Tongue (tissue), 2 donors: ENCODE measurements around the gene UBE2C. TPM values are rescaled to one million over a fixed set of nuclear protein-coding genes. Genes with fewer than 3 reads are reported as not detected.
"Not testable (repeated sequence)": the region's sequence is repeated elsewhere in the genome, so short reads cannot be mapped to it uniquely, and the experiment has no call there.

Experiments used
- DNase-seq: peaks from one replicate; pipeline ENCODE4 v3.0.0-alpha.2; 2015
- total RNA-seq: library from RNA; depleted of rRNA; stranded (reverse); fragments of >200 nt; gene quantifications from one replicate; pipeline ENCODE4 v1.2.3, GENCODE V29; 2014

Gene UBE2C
- 13.8 TPM for total RNA-seq

- peak; percentile 99 for DNase-seq
Measured at GRCh38 chr20:45812157-45813005, at the start of gene UBE2C. Gene UBE2C (plus strand): TSS chr20:45812644. CDS start chr20:45812696, 52 bp downstream.

- DNase-seq = not testable (repeated sequence)
Measured at GRCh38 chr20:45764618-45765282, 47.7 kb upstream of the UBE2C start.

GRCh38 chr20:45765307-45765875 is 47.1 kb upstream of the UBE2C start:
- no peak for DNase-seq

GRCh38 chr20:45765980-45766379 is 46.5 kb upstream of the UBE2C start:
- DNase-seq = no peak

GRCh38 chr20:45768479-45768878 is 44.0 kb upstream of the UBE2C start:
- no peak for DNase-seq

GRCh38 chr20:45771182-45771759 is 41.2 kb upstream of the UBE2C start:
- peak; percentile 91 for DNase-seq

GRCh38 chr20:45772693-45773092 is 39.8 kb upstream of the UBE2C start:
- DNase-seq = no peak

GRCh38 chr20:45774945-45775344 is 37.5 kb upstream of the UBE2C start:
- DNase-seq = no peak

- DNase-seq = no peak
Measured at GRCh38 chr20:45775411-45775810, 37.0 kb upstream of the UBE2C start.

- DNase-seq = no peak
Measured at GRCh38 chr20:45776931-45777330, 35.5 kb upstream of the UBE2C start.

GRCh38 chr20:45779011-45779915 is 33.2 kb upstream of the UBE2C start:
- DNase-seq = peak; percentile 93

GRCh38 chr20:45780159-45780558 is 32.3 kb upstream of the UBE2C start:
- DNase-seq = no peak

GRCh38 chr20:45781391-45781931 is 31.0 kb upstream of the UBE2C start:
- DNase-seq = no peak

- no peak for DNase-seq
Measured at GRCh38 chr20:45782890-45783289, 29.6 kb upstream of the UBE2C start.

GRCh38 chr20:45783656-45784294 is 28.7 kb upstream of the UBE2C start:
- no peak for DNase-seq

GRCh38 chr20:45788351-45788750 is 24.1 kb upstream of the UBE2C start:
- no peak for DNase-seq

- no peak for DNase-seq
Measured at GRCh38 chr20:45792317-45793118, 19.9 kb upstream of the UBE2C start.

GRCh38 chr20:45796337-45797065 is 15.9 kb upstream of the UBE2C start:
- DNase-seq = peak; percentile 51

- DNase-seq = not testable (repeated sequence)
Measured at GRCh38 chr20:45797510-45797909, 14.9 kb upstream of the UBE2C start.
